Skeletal muscle tissue (tissue), 4 donors: ENCODE results near the gene PHETA1. TPM values are rescaled to one million over a fixed set of nuclear protein-coding genes. Genes with fewer than 3 reads are reported as not detected.

ENCODE experiments used
- H3K27ac ChIP-seq: one replicate; pipeline ENCODE4 v1.7.0; 2013; ENCODE audit warnings: mild to moderate bottlenecking, low read depth, low read length, inconsistent platforms
- H3K27me3 ChIP-seq, 3 donors: one replicate each; pipeline ENCODE4 v1.7.0; 2013; ENCODE audit warnings: low read length in 3 of 3; ENCODE audit not compliant: control insufficient read depth in 3 of 3, insufficient read depth in 3 of 3
- H3K36me3 ChIP-seq, 3 donors: one replicate each; pipeline ENCODE4 v1.7.0; 2013; ENCODE audit warnings: low read length in 3 of 3; ENCODE audit not compliant: control insufficient read depth in 3 of 3, insufficient read depth in 3 of 3
- H3K4me1 ChIP-seq, 3 donors: one replicate each; pipeline ENCODE4 v1.7.0; 2013; ENCODE audit warnings: low read length in 3 of 3, mild to moderate bottlenecking in 3 of 3; ENCODE audit not compliant: control insufficient read depth in 3 of 3, insufficient read depth in 3 of 3
- H3K4me3 ChIP-seq, 3 donors: one replicate each; pipeline ENCODE4 v1.7.0; 2013; ENCODE audit warnings: low read length in 3 of 3
- H3K9ac ChIP-seq, 3 donors: one replicate each; pipeline ENCODE4 v1.7.0; 2013; ENCODE audit warnings: low read length in 3 of 3, mild to moderate bottlenecking in 3 of 3, moderate library complexity in 2 of 3, low read depth in 1 of 3
- H3K9me3 ChIP-seq, 3 donors: one replicate each; pipeline ENCODE4 v1.7.0; 2013; ENCODE audit warnings: low read length in 3 of 3; ENCODE audit not compliant: control insufficient read depth in 3 of 3
- total RNA-seq: library from RNA; depleted of rRNA; stranded (reverse); fragments of >200 nt; gene quantifications from one replicate; pipeline ENCODE4 v1.2.3, GENCODE V29; 2014
- donor health status: Osteomylitis.

PHETA1 gene
- total RNA-seq, 1 donor from 2014 or later, result 2.6 TPM

DNA sequence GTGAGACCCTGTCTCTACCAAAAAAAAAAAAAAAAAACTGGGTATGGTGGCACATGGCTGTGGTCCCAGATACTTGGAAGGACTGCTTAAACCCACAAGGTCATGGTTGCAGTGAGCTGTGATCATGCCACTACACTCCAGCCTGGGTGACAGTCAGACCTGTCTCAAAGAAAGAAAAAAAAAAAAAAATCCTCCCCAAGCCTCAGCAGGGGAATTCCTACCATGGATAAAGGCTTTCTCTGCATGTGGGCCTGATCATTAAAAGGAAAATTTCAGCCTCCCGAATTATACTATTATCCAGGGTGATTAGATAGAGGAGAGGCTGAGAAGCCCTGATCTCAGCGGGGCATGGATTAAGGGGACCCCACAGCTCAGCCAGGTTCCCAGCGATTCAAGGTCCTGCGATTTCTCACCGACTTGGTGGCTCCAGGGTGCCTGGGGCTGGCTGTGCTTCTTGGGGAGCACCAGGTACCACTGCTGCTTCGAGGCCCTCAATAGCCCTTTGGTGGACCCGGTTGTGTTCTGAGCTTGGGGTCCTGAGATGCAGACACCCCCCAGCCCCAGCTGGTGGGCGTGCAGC lies 42.4 kb upstream of the PHETA1 start:
- Histone ChIP-seq H3K4me1 (peaks cover 51 to 79% (median 79%) of the 10 kb centered on the region in 3 donors), H3K36me3 (no peaks in the 10 kb centered on the region), H3K4me3 (no peak overlapping the region), H3K27me3 (no peaks in the 10 kb centered on the region), H3K9ac (peak overlapping the region in 1 of 3 donors; percentile 62), H3K9me3 (no peaks in the 10 kb centered on the region), H3K27ac (peak overlapping the region; percentile 64)

DNA sequence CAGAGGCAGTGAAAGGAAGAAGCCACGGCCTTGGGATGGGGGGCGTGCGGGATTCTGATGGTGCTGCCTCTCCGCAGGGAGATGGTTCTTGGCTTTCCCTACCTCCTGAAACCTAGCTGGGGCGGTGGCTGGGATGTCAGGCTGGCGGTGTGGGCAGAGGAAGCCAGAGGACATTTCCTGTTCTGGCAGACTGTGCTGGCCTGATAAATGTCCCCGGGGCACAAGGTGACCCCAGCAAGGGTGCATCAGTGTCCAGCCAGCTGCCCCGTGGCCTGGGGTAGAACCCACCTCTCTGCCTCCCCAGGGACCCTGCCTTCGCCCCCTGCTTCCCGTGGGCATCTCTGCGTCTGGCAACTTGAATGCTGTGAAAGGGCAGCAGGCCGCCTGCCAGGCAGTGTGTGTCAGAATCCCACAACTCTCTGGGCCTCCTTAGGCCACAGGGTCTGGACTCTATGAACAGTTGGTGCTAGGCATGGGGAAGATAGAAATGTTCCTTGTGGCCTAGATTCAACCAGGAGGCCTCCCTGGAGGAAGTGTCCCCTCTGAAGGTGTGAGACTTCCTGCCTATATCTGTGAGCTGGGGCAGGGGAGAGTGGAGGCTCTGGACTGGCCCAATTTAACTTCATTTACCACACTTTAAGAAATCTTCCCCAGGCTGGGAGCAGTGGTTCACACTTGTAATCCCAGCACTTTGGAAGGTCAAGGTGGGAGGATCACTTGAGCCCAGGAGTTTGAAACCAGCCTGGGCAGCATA lies 41.7 kb upstream of the PHETA1 start:
- Histone ChIP-seq H3K36me3 (no peaks in the 10 kb centered on the region), H3K9ac (peak overlapping the region in 2 of 3 donors; percentile 21 to 62), H3K4me1 (peaks cover 51 to 81% (median 80%) of the 10 kb centered on the region in 3 donors)

DNA sequence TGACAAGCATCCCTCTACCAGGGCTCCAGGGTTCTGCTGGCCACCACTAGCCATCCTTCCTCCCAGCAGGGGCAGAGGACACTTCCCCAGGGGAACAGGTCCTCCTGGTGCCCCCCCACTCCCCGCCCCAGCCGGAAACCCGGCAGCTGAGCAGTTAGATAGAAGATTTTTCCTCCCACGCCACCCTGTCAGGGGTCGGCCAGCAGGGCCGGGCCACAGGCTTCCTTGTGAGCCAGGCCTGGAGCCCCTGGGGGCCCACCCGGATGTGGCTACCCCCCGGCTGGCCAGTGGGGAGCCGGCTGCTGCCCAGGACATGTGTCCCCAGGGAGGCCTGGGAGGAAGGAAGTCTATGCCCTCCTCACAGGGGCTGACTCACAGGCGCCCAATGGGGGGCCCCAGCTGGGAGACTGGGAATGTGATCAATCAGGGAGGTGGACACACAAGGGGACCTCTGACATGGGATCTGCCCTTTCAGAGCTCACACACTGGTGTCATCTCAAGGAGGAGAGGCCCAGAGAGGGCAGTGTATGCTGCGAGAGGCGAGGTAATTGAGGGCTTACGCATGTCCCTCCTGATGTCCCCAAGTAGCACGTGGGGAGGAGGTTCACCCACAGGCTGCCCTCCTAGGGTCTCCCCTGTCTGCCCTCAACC lies 41.0 kb upstream of the PHETA1 start:
- Histone ChIP-seq H3K4me1 (peaks cover 51 to 83% (median 82%) of the 10 kb centered on the region in 3 donors), H3K27me3 (no peaks in the 10 kb centered on the region), H3K9ac (peak overlapping the region; percentile 33 to 62 (median 45)), H3K27ac (peak overlapping the region; percentile 42), H3K4me3 (peak overlapping the region in 2 of 3 donors; percentile 34 to 58), H3K36me3 (no peaks in the 10 kb centered on the region), H3K9me3 (no peaks in the 10 kb centered on the region)

More for the DNA sequence above, 41.7 kb upstream of the PHETA1 start:
- H3K27me3 ChIP-seq, result no peaks in the 10 kb centered on the region
- no peaks in the 10 kb centered on the region for H3K9me3 ChIP-seq
- H3K4me3 ChIP-seq, result peak overlapping the region in 1 of 3 donors; percentile 58
- H3K27ac ChIP-seq, result peak overlapping the region; percentile 42

DNA sequence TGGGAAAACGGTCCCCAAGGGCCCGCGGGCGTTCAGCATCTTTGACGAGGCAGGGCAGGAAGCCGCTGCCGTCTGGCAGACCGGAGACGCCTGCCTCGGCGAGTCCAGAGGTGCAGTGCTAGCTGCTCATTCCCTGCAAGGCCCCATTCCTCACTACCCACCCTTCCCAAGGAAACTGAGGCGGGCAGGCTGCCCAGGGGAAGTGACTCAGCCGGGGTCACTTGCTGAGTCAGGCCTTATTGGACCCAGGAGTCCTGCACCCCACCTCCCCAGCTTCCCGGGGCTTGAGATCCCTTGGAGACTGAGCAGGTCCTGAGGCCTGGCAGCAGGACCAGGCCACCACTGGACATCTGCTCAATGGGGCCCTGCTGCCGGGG lies 40.5 kb upstream of the PHETA1 start:
- peak overlapping the region in 2 of 3 donors; percentile 34 to 49 for H3K4me3 ChIP-seq
- peaks cover 51 to 85% (median 82%) of the 10 kb centered on the region in 3 donors for H3K4me1 ChIP-seq
- H3K9me3 ChIP-seq, result no peaks in the 10 kb centered on the region

DNA sequence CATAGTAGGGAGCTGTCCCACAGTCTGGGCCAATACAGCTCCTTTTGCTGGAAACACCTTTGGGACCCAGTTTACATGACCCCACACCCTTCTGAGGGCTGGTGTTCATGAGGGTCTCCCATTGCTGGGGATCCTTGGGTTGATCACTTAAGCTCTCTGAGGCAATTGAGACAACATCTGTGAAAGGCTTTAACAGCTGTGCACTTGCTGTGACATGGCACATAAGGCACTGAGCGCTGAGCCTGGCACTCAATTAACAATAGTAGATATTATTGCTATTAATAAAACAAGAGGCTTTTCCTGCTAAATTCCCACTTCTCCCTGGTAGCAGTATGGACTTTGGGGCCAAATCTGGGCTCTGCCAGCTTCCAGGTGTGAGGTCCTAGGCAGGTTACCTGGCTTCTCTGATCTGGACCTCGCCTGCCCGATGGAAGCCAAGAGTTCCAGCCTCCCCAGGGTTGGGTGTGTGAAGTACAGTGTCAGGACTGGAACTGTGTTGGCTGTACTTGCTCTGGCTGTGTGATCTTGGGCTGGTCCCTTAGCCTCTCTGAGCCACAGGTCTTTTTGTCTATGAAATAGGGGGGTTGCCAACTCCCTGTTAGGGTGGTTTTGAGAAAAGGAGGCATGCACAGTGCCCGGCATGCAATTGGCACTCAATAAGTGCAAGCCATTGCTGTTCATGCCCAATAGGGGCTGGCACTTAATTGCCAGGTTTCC lies 39.9 kb upstream of the PHETA1 start:
- H3K36me3 ChIP-seq, result no peaks in the 10 kb centered on the region
- H3K27me3 ChIP-seq, result no peaks in the 10 kb centered on the region
- H3K4me1 ChIP-seq, result peaks cover 49 to 84% (median 82%) of the 10 kb centered on the region in 3 donors
- peak overlapping the region; percentile 42 for H3K27ac ChIP-seq
- no peaks in the 10 kb centered on the region for H3K9me3 ChIP-seq
- peak overlapping the region in 2 of 3 donors; percentile 32 to 62 for H3K9ac ChIP-seq
- peak overlapping the region in 2 of 3 donors; percentile 15 to 49 for H3K4me3 ChIP-seq

More for the DNA sequence above, 40.5 kb upstream of the PHETA1 start:
- Histone ChIP-seq H3K27me3 (no peaks in the 10 kb centered on the region), H3K9ac (peak overlapping the region in 2 of 3 donors; percentile 33 to 62), H3K36me3 (no peaks in the 10 kb centered on the region), H3K27ac (peak overlapping the region; percentile 42)

DNA sequence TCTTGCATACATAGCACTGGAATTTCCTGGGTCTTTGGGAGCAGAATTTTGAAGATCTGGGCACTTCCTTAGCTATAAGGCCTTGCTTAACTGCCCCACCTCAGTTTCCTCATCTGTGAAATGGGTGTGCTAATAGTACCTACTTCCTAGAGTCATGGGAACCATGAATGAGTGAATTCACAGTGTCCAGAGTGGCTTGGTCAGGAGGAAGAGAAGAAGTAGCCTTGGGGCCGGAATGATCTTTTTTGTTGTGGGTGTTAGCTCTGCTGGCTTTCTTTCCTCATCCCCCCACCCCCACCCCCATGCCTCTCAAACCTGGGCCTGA lies 39.2 kb upstream of the PHETA1 start:
- no peaks in the 10 kb centered on the region for H3K36me3 ChIP-seq
- no peaks in the 10 kb centered on the region for H3K9me3 ChIP-seq
- H3K27me3 ChIP-seq, result no peaks in the 10 kb centered on the region
- peaks cover 51 to 84% (median 81%) of the 10 kb centered on the region in 3 donors for H3K4me1 ChIP-seq
- H3K27ac ChIP-seq, result peak overlapping the region; percentile 33
- H3K9ac ChIP-seq, result peak overlapping the region in 1 of 3 donors; percentile 32
- H3K4me3 ChIP-seq, result peak overlapping the region; percentile 29 to 87 (median 75)

DNA sequence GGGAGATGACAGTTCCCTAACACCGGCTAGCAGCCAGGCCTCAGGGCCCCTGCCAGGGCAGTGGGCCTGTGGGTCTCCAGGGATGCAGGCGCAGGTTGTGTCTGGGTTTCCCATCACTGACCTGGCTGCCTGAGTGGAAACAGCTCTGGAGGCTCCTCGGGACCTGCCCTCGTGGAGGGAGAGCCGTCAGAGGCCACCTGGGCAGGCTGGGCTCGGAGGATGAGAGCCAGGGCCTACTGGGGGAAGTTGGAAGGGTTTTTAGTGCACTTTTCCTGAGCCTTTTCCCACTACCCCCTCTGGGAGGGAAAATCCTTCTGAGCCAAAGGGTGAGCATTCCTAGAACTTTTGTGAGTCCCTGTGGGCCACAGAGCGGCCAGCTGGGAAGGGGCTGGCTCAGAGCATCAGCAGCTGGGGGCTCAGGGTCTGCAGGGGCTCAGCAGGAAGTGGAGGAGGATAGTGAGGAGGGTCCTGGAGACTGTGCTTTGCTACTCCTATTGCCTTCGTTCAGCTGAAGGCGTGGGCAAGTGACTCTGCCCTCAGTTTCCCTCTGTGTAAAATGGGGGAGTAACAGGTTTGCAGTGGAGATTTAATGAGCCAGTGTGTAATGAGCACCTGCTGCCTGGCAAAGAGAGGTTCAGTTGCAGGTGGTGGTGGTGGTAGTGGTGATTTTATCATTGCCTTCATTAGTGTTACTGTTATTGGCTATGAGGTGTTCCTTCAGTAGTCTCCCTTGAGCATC lies 38.7 kb upstream of the PHETA1 start:
- Histone ChIP-seq H3K9me3 (no peaks in the 10 kb centered on the region), H3K4me3 (peak overlapping the region; percentile 75 to 87 (median 86)), H3K36me3 (no peaks in the 10 kb centered on the region), H3K27me3 (no peaks in the 10 kb centered on the region), H3K27ac (peak overlapping the region; percentile 84), H3K4me1 (peaks cover 54 to 87% (median 80%) of the 10 kb centered on the region in 3 donors), H3K9ac (peak overlapping the region; percentile 77 to 91 (median 88))

DNA sequence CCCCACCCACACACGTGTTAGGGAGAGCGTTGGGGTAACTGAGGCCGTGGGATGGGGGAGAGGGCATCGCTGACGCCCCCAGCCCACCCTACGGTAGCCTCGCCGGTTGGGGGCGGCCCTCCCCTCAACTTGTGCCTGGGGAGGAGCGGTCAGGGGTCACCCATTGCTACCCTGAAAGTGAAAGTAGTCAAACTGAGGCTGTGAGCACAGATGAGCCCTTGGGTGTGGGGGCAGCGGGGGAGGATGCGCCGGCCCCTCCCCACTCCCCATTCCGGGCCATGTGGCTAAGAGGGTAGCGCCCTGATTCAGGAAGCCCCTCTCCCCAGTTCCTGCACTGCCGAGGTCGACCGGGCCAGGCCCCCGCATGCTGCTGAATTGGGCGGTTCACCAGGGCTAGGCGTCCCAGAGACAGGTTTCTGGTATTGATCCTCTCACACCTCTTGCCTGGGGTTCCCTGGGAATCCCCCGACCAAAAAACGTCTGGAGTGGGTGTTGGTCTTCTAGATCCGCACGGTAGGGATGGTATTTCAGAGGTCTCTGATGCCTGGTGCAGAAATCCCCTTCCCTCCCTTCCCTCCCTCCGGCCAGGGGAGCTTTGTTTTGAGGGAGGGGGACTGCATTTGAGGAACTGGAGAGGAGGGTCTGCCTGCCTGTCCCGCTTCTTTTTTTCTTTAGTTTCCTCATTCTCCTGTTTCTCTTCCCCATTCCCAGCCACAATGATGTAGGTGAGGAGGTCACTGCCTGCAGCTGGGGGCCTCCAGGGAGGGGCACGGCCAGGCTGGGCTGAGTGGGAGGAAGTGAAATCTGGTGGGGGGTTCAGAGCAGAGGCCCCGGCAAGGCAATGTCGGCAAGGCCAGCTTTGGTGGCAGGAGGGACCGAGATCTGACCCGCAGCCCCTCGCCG lies 37.8 kb upstream of the PHETA1 start:
- Histone ChIP-seq H3K9me3 (no peaks in the 10 kb centered on the region), H3K36me3 (no peaks in the 10 kb centered on the region), H3K4me3 (peak overlapping the region; percentile 75 to 87 (median 86)), H3K4me1 (peaks cover 54 to 79% (median 72%) of the 10 kb centered on the region in 3 donors), H3K27me3 (no peaks in the 10 kb centered on the region), H3K9ac (peak overlapping the region; percentile 77 to 91 (median 88)), H3K27ac (peak overlapping the region; percentile 84)
